ENCODE data around the gene KHDC4. TPM values are rescaled to one million over a fixed set of nuclear protein-coding genes. Genes with fewer than 3 reads are reported as not detected.

The KHDC4 gene
- total RNA-seq, 1 experiment from 2014 or later, result 57.7 TPM

DNA sequence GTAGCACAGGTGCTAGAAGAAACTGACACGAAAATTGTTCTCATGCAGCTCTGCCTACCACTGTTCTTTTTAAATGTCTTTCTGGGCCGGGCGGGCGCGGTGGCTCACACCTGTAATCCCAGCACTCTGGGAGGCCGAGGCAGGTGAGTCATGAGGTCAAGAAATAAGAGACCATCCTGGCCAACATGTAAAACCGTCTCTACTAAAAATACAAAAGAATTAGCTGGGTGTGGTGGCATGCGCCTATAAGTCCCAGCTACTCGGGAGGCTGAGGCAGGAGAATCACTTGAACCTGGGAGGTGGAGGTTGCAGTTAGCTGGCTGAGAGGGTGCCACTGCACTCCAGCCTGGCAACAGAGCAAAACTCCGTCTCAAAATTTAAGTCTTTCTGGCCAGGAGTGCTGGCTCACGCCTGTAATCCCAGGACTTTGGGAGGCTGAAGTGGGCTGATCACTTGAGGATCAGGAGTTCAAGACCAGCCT, 22.1 kb downstream of the KHDC4 start:
- H3K4me2 ChIP-seq (ENCODE audit: insufficient read depth, insufficient read length, low read length), result no peak overlapping the region
- H3K23me2 ChIP-seq (ENCODE audit: insufficient read length, low read depth, low read length, poor library complexity, severe bottlenecking), result peaks cover 6% of the 10 kb centered on the region
- peaks cover 17% of the 10 kb centered on the region in 2 experiments for H3K4me1 Mint-ChIP-seq
- H3K4me3 Mint-ChIP-seq, result peak overlapping the region; percentile 96 to 97; a peak in 4 of 5 replicates
- no peaks in the 10 kb centered on the region for H3K79me2 ChIP-seq (ENCODE audit: insufficient read depth, low read length)
- H3K79me1 ChIP-seq (ENCODE audit: insufficient read depth, low read depth, low read length, poor library complexity, severe bottlenecking), result no peaks in the 10 kb centered on the region
- H2BK12ac ChIP-seq (ENCODE audit: insufficient read length, low read depth, low read length), result no peak overlapping the region
- no peak overlapping the region for H4K91ac ChIP-seq (ENCODE audit: insufficient read length, low read depth, low read length)
- peak overlapping the region in 2 of 3 experiments; percentile 96 to 98; a peak in 4 of 7 replicates for H3K27ac Mint-ChIP-seq
- H2BK120ac ChIP-seq (ENCODE audit: low read depth, low read length, poor library complexity, severe bottlenecking), result no peak overlapping the region
- no peak overlapping the region for H3T11ph ChIP-seq (ENCODE audit: low read length)
- H2AFZ ChIP-seq (ENCODE audit: low read length), result no peak overlapping the region
- peaks cover 26 to 77% (median 74%) of the 10 kb centered on the region in 3 experiments; a peak in 6 of 7 replicates for H3K36me3 Mint-ChIP-seq (ENCODE audit: insufficient read depth in 1 of 3, low read depth in 3 of 3)
- no peak overlapping the region for H3K14ac ChIP-seq (ENCODE audit: insufficient read depth, low read length)
- H4K8ac ChIP-seq (replicated peaks; ENCODE audit: insufficient read length, low read depth, low read length), result no peak overlapping the region
- H2BK15ac ChIP-seq (ENCODE audit: low read depth, low read length), result no peak overlapping the region
- TF ChIP-seq, protein P1, sequence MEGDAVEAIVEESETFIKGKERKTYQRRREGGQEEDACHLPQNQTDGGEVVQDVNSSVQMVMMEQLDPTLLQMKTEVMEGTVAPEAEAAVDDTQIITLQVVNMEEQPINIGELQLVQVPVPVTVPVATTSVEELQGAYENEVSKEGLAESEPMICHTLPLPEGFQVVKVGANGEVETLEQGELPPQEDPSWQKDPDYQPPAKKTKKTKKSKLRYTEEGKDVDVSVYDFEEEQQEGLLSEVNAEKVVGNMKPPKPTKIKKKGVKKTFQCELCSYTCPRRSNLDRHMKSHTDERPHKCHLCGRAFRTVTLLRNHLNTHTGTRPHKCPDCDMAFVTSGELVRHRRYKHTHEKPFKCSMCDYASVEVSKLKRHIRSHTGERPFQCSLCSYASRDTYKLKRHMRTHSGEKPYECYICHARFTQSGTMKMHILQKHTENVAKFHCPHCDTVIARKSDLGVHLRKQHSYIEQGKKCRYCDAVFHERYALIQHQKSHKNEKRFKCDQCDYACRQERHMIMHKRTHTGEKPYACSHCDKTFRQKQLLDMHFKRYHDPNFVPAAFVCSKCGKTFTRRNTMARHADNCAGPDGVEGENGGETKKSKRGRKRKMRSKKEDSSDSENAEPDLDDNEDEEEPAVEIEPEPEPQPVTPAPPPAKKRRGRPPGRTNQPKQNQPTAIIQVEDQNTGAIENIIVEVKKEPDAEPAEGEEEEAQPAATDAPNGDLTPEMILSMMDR (conservative IDR thresholded peaks at IDR 0.05), result no peak
- H3K27me3 Mint-ChIP-seq (ENCODE audit: low read depth), result no peaks in the 10 kb centered on the region
- no peak overlapping the region for H3K56ac ChIP-seq (ENCODE audit: insufficient read length, low read depth, low read length)
- H3K9ac ChIP-seq (ENCODE audit: extremely low read depth, insufficient read length, low read length), result no peak overlapping the region
- H2BK5ac ChIP-seq (ENCODE audit: insufficient read length, low read length), result no peak overlapping the region
- H3K9me3 Mint-ChIP-seq, result no peaks in the 10 kb centered on the region
- no CpG with 5 or more reads among the region's 11 CpGs for WGBS (ENCODE audit: extremely low coverage, insufficient read length, low lambda C conversion rate)
- no peaks in the 10 kb centered on the region for H3K9me3 ChIP-seq (ENCODE audit: control insufficient read depth, low read depth, low read length)
- DNase-seq, result peak; percentile 43
- H3K23ac ChIP-seq (ENCODE audit: insufficient read length, low read depth, low read length), result no peak overlapping the region
- H3K27ac ChIP-seq (ENCODE audit: insufficient read length, low read depth, low read length), result no peak overlapping the region
- H3K4me1 ChIP-seq (ENCODE audit: insufficient read depth, low read length), result no peaks in the 10 kb centered on the region
- H3K4ac ChIP-seq (ENCODE audit: low read depth, low read length), result no peak overlapping the region
- H3K18ac ChIP-seq (ENCODE audit: insufficient read length, low read depth, low read length), result no peak overlapping the region
- H3K27me3 ChIP-seq (ENCODE audit: insufficient read depth, low read length), result no peaks in the 10 kb centered on the region; the same call in 1 of the 2 replicates
- H4K20me1 ChIP-seq (ENCODE audit: control insufficient read depth, insufficient read depth, insufficient read length), result no peaks in the 10 kb centered on the region
- H2BK20ac ChIP-seq (ENCODE audit: low read depth, low read length, poor library complexity, severe bottlenecking), result no peak overlapping the region
- H4K5ac ChIP-seq (ENCODE audit: insufficient read length, low read depth, low read length), result no peak overlapping the region
- no peak overlapping the region for H2AK5ac ChIP-seq (ENCODE audit: insufficient read length, low read length)

Measured in H9 (cell line).